Stimulated activated CD4-positive, alpha-beta T cell treated with anti-CD3 and anti-CD28 coated beads, TNF-alpha, amount 100 ng/mL, for 24 hours (primary cell): ENCODE measurements around the gene SORCS2.

Experiments
- DNase-seq, 3 experiments: peaks; one replicate each; pipeline ENCODE4 v3.0.0-alpha.2; 2020; ENCODE audit warnings: low read depth in 3 of 3

Gene SORCS2

DNA sequence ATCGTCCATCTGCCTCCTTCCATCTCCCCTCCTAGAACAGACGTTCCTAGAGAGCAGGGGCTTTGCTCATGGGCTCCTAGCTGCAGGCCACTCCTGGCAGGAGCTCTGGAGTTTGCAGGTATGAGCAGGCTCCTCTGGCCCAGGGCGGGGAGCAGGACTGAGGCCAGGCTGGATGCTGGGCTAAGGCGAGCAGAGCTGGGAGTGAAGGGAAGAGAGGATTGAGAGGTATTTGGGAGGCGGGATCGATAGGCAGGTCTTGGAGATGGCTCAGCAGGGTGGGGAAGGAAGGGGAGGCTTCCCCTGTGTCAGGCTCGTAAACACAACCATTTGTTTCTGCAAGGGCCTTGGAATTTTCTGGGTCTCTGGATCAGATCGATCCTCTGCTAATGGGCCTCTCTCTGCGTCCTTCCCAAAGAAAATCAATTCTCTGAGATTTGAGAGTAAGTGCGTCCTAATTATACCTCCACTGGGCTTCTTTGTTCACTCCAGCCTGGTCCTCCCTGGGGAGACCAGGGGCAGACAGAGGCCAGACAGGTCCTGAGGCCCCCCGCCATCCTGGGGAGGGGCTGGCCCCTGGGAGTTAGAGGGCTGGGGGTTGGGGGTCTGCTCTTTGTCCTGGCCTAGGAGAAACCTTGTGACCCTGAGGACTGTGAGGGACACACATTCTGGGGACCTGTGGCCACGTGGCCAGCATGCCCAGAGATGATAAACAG, 337.2 kb downstream of the SORCS2 start:
- no peak for DNase-seq

- no peak for DNase-seq
Observed at GRCh38 chr4:7530082-7530481, 337.7 kb downstream of the SORCS2 start.

- DNase-seq, result no peak
Observed at GRCh38 chr4:7530932-7531639, 338.7 kb downstream of the SORCS2 start.

DNA sequence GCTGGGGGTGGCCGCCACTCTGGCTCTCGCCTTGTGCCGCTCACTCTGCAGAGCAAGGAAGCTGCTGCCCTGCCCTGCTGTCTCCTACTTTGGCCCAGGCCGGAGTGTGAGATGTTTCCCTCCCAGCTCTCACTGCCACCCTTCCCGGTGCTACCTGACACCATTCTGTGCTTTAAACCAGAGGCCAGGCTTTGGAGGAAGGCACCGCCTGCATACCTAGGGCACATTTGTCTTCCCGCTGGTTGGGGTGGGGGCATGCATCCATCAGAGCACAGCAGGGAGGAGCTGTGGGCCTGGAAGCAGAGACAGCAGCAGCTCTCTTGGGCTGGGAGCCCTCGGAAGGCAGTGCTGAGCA, 339.3 kb downstream of the SORCS2 start:
- DNase-seq, result no peak

DNA sequence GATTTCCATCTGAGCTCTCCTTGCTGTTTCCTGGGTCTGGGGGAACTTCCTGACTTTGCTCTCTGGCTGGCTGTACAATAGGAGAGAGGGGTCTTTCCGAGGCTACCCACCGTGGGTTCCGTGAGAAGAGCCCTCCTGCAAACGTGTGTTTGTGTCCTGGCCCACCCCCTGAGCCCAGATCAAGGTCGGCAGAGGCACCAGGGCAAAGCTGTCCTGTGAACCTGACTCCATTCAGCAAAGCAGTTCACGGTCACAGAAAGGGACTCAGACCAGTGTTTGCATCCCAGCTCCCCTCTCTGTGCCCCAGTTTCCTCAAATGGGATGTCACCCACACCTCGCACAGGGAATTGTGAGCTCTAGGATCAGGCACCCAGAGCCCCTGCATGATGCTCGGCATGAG, 339.7 kb downstream of the SORCS2 start:
- DNase-seq, result no peak

- no peak for DNase-seq
Observed at GRCh38 chr4:7533267-7533666, 340.9 kb downstream of the SORCS2 start.

DNA sequence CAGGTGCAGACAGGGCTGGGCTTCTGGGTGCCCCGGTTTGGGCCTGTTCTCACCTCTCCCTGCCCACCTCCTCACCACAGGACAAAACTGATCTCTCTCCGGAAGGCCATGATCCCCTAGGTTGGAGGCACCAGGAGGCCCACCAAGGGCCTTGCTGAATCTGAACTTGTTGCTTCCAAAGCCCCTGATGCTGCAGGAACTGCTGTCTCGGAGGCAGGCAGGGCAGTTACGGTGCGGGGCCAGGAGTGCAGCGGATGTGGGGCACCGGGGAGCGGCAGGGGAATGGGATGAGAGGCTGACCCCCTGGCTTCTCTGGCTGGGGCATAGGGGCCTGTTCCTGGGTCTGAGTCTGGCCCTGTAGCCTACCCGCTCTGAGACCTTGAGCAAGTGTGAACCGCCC, 342.8 kb downstream of the SORCS2 start:
- no peak for DNase-seq

DNA sequence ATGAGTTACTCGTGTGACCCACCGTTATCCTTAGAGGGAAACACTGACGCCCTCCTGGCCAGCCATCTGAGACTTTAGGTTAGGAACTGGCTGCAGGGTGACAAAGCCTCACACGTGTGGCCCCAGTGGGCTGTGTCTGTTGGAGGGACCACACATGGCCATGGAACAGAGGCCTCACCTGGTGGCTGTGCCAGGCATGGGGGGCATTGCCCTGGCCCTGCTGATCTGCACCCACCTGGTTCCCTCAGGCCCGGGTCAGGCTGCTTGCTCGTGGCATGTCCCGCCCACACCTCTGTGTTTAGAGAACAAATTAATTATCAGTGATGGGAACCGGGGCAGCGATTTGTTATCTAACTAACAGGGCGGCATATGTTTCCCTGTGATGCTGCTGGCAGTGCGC, 343.3 kb downstream of the SORCS2 start:
- no peak for DNase-seq

DNA sequence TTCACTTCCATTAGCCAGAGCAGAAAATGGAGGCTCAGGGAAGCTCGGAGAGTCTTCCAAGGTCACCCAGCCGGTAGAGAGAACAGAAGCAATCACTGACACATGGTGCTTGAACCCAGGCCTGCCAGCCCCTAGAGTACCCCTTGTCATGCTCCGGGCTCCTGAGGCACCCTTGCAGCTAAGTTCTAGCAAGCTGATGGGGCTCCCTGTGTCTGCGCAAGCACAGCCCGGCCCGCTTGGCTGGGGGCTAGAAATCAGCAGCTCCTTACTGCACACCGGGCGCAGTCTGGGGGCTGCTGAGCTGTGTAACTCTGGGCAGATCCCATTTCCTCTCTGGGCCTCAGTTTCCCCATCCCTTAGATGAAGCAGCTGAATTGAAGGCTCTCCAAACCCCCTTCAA, 344.5 kb downstream of the SORCS2 start:
- DNase-seq, result no peak

GRCh38 chr4:7537853-7538400, 345.6 kb downstream of the SORCS2 start:
- DNase-seq, result no peak

DNA sequence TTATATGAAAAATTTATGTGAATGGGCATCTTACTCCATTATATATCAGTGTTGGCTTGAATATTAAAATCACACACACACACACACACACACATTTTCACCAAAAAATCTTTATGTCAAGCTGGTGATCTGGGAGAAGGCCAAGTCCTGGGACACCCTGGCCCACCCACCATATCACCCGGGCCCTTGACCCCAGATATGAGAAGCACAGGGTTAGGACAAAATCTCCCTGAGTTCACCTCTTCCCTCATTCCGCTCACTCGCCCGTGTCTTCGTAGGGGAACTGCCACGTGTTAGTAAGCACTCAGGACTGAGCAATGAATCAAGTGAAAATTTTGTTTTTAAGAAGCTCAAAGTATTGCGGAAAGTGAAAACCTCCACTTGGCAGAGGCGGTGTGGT, 346.2 kb downstream of the SORCS2 start:
- no peak for DNase-seq

GRCh38 chr4:7539186-7539585, 346.8 kb downstream of the SORCS2 start:
- DNase-seq, result no peak

DNA sequence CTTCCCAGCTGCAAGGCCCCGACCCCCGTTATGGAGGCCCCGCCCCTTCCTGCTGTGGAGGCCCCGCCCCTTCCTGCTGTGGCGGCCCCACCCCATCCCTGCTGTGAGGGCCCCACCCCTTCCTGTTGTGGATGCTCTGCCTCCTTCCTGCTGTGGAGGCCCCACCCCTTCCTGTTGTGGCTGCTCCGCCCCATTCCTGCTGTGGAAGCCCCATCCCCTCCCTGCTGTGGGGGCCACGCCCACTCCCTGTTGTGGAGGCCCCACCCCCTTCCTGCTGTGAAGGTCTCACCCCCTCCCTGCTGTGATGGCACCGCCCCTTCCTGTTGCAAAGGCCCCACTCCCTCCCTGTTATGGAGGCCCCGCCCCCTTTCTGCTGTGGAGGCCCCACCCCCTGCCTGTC, 347.3 kb downstream of the SORCS2 start:
- DNase-seq, result peak in 1 of 3 experiments; percentile 34

- no peak for DNase-seq
Observed at GRCh38 chr4:7540206-7540605, 347.9 kb downstream of the SORCS2 start.

DNA sequence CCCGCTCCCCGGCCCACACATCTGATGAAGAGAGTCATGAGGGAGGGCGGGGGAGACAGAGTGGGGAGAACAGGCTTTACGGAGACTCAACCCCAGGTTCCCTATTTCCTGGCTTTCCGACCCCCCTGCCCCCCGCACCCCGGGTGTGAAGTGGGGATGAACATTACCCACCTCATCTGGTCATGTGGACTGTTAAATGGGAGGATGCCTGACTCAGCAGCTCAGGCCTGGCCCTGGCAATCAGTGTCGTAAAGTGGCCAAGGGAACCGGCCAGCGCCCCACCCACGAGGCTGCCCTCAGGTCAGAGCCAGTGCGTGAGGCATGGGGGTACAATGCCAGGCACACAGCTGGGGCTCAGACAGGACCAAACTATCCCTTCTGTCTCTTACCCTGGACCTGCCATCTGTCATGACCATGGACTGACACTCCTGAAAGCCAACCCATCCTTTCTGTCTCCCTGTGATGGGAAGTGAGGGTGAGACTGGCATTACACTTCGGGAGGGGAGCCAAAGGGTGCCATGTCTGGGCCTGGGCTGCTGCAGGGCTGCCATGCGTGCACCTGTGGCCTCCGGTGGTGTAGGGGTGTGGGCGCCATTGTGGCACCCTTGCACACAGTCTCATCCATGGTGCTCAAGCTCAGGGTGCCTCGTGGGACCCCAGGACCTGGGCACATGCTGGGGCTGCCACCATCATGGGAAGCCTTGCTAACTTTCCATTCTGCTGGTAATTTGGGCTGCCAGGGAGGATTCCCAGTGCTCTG, 348.5 kb downstream of the SORCS2 start:
- DNase-seq, result no peak

DNA sequence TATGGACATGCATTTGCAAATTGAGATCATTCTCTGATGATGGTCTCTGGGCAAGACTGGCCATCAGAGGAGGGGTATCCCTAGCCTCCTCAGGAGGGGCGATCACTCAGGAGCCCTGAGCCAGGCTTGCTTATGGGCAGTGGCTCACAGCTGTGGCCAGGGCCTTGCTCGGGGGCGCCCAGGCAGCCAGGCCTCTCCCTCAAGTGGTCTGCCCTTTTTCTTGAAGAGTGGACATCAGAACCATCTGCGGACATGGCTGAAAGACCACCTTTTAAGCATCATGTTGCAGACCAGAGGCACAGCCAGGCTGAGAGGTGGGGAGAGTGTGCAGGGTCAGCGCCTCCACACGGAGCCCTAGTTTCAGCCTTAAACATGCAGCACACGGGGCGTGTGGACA, 349.1 kb downstream of the SORCS2 start:
- no peak for DNase-seq

GRCh38 chr4:7542781-7543180, 350.4 kb downstream of the SORCS2 start:
- DNase-seq, result no peak

DNA sequence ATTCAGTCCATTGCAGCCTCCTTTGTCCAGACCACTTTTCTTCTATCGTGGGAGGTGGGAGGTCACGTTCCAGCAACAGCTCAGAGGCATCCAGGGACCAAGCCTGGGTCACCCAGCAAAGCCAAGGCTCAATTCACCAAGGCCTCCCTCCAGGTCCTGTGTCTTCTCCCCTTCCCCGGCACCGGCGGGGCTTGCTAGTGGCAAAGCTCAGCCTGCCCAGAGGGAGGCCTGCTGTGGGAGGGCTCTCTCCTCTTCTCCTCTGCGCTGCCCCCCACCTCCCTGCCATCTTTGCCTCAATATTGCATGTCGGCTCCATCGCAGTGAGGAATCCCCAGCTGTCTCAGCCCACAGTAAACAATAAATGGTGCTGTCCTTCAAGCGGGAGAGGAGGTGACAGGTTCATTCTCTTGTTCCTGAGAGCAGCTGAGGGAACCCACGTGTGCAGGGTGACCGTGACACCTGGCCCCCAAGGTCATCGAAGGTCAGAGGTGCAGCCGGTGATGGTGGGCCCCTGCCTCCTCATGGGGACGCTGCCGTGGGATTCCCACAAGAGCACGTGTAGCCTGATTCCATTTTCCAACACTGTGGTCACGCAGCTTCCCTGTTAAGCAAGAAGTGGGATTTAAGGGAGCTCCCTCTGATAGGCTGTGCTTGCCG, 353.9 kb downstream of the SORCS2 start:
- no peak for DNase-seq

- DNase-seq, result no peak
Observed at GRCh38 chr4:7546809-7547367, 354.6 kb downstream of the SORCS2 start.

DNA sequence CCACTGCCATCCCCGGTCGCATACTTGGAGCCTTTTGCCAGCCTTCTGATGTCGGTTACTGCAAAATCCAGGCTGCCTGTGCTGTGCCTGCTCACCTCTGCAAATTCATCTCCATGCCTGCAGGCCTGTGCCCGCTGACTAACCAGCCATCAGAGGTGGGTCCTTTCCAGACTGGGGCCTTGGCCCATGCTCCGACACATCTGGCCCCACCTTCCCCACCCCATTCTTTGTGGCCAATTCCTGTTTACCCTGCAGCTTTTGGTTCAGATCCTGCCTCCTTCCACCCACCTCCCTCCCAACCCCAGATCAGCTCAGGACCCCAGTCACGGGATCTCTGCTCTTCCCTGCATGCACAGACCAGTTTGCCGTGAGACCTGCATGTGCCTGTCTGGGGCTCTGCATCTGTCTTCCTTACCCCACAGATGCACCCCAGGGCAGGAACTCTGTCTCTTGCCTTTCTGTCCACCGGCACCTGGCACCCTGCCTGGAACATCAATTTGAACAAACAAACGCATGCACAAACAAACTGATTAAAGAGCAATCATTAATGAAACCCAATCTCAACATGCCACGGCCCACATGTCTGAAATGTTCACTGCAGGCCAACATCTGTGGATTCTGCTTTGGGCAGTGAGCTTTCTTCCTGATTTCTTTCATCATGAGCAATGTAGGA, 355.2 kb downstream of the SORCS2 start:
- DNase-seq, result no peak

DNA sequence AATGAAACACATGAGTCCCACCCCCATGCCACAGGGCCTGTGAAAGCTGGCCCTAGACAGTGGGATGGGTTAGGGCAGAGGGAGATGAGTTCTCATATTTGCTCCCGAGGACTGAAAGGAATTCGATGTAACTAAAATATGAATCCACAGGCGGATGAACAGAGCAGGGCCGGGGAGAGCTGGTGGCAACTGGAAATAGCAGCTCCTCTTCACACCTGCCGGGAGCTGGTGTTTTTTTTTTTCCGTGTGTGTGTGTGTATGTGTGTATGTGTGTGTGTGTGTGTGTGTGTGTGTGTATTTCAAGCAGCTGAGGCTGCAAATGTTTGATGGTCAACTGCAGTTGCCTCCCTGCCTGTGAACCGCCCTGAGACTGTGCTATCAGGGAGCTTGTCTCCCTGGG, 357.5 kb downstream of the SORCS2 start:
- no peak for DNase-seq
